Kidney glomerular epithelial cell (primary cell): ENCODE results near the gene EFR3B.
"Not testable (repeated sequence)": the region's sequence is repeated elsewhere in the genome, so short reads cannot be mapped to it uniquely, and the experiment has no call there.

ENCODE experiments used
- DNase-seq: peaks from one replicate; lab custom pipeline; 2025; lab: John Stamatoyannopoulos, UW

The EFR3B gene

GRCh38 chr2:25150993-25151392, 109.1 kb downstream of the EFR3B start:
- DNase-seq, result not testable (repeated sequence)

DNA sequence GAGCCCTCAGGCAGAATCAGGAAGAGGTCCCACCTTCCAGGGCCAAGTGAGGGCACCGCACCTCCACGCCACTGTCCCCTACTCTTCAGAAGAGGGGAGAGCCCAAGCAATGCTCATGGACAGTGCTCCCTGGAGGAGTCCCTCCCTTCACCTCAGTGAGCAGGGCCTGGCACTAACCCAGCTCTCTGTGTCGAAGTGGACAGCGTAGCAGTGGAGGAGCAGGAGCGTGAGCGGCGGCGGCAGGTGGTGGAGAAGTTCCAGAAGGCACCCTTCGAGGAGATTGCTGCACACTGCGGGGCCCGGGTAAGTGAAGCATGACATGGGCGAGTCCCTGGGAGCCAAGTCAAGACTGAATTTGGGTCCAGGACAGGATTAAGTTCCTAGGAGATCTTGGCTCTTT, 109.8 kb downstream of the EFR3B start:
- DNase-seq, result no peak

- DNase-seq, result no peak
Measured at GRCh38 chr2:25155401-25155800, 113.5 kb downstream of the EFR3B start.

GRCh38 chr2:25158096-25158852, 116.4 kb downstream of the EFR3B start:
- no peak for DNase-seq

DNA sequence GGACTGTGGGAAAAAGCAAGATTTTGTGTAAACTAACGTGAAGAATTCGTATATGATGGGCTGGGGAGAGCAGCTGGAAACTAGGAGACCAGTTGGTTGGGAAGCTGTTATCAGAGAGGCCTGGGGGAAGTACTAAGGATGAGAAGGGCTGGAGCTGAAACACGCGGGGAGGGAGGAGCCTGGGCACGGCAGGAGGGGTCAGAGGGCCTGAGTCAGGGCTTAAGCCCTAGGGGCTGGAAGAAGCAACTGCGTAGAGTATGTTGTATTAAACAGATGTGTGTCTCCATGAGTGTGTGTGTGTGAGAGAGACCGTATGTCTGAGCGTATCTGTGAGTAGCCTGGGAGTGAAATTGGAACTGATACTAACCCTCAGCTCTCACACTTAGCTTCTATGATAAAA, 118.1 kb downstream of the EFR3B start:
- DNase-seq, result no peak

GRCh38 chr2:25160376-25160775, 118.5 kb downstream of the EFR3B start:
- no peak for DNase-seq

DNA sequence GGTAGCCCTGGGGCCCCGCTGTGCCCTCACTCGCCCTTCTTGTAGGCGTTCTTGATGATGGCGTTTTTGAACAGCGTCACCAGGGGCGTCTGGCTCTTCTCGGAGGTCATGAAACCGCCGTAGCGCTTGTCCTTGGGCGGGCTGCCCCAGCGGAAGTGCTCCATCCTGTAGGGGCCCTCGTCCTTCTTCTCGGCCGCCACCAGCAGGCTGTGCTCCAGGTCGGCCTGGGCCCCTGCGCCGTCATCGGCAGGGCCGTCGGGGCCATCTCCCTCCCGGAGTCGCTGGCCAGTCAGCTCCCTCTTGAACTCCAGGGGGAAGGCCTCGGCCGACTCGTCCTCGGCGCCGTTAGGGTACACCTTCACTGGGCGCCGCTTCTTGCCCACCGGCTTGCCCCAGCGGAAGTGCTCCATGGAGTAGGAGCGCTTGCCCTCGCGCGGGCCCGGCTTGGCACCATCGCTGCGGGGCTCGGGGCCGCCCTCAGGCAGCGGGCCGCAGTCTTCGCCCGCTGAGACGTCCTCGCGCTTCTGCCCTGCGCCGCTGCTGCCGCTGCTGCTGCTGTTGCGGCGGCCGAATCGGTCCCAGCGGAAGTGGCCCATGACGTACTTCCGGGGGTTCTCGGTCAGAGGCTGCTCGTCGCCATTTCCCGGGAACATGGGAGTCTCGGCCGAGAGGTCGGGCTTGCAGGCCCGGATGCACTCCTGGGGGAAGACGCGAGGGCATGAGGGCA, 119.3 kb downstream of the EFR3B start:
- no peak for DNase-seq

- not testable (repeated sequence) for DNase-seq
Measured at GRCh38 chr2:25162061-25162460, 120.2 kb downstream of the EFR3B start.

- DNase-seq, result no peak
Measured at GRCh38 chr2:25164561-25164960, 122.7 kb downstream of the EFR3B start.

DNA sequence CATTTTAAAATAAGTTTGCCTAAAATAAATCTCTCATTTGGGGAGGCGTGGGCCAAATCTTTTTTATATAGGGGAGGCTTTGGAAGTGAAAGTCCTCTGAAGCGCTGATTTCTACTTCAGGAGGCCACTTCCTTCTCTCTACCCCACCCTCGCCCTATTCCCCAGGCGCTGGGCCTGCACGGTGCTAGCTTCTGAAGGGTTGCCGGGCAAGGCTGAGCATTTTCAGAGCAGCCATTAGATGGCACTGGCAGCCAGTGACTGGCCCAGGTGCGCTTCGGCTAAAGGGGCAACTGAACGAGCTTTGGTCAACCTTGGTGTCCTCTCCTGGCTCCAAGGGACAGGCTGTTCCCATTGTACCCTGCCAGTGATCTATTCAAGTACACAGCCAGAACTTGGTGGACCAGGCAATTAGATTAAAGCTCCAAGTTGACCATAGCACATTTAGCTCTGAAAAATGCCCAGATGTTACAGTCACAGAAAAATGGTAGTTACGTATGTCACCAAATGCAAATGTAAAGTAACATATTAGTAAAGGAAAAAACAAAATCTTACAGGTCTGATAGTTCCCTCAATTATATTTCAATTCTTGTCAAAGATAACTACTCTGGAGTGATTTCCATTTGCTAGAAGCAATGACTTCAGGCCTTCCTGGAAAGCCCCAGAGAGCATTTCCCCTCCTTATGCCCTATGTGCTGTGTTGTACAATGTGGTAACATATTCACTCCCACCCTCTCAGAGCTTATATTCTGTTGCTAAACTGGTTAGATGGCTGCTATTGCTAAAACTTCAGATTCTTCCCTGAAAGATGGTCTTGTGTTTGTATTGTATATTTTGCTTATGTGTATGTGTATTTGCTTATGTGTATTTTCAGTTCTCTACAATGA, 124.4 kb downstream of the EFR3B start:
- no peak for DNase-seq

DNA sequence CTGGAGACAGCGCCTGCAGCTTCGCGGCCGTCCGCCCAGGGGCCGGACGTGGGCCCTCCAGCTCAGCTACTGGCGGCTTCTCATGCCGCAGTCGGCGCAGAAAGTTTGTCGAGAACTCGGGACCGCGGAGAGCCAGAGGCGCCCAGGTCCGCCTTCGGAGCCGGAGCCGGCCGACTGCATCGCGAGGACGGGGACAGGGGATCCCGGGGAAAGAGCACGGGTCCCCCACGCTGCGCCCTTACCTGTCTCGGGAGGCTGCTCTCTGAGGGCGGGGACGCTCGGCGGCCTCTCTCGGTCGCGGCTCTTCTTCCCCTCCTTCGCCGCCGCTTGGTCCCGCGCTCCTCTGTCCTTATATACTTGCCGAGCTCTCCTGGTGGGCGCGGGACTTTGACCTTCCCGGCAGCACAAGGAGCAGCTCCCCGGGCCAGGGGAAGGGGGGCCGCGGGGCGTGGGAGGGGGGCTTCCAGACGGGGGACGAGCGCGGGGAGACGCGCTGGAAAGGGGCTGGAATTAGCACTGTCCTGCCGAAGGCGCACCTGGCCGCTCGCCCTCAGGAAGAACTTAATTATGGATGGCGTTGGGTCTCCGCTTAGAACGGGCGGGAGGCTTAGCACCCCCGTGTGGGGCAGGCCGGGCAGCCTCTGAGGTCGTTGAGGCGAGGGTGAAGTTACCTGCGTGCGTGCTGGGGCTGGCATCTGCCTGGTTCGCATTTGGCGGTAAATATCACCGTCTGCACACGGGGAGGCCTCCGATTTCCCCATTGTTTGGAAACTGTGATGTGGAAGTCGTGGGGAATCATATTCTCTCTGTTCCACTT, 126.6 kb downstream of the EFR3B start, which contains the start of gene POMC:
POMC (minus strand) TSS at position 325 of the 817 bp plus-strand sequence. CDS start 3,808 bp downstream, outside the sequence.
- DNase-seq, result no peak

DNA sequence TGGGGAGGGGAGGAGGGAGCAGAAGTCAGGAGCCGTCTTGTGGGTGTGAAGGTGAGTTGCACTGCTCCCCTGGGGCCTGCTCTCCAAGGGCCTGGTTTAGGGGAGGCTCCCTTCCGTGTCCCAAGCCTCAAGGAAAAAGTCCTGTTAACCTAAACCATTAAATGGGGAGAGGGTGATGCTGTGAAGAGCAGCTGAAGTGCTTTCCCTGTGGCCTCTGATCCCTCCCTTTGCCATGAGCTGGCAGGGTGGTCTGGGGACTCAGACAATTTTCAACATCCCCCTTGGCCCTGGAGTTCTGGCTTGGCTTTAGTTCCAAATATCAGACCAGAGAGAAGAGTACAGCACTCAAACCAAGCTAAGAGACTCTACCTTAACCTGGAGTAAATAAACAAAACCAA, 127.2 kb downstream of the EFR3B start:
- DNase-seq, result no peak

- no peak for DNase-seq
Measured at GRCh38 chr2:25170888-25171287, 129.0 kb downstream of the EFR3B start.

DNA sequence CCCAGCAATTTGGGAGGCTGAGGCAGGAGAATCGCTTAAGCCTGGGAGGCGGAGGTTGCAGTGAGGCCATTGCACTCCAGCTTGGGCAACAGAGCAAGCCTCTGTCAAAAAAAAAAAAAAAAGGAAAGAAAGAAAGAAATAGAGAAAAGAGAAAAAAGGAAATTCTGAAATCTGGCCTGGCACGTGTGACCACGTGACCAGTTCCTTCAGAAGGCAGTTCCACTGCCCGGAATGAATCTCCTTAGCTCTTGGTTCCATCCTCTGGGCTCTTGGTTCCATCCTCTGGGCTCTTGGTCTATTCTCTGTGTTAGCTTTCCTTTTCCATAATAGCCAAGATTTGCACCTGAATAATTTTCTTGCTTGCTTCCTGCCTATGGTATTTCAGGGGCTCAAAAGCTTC, 131.8 kb downstream of the EFR3B start:
- DNase-seq, result no peak

- DNase-seq, result no peak
Measured at GRCh38 chr2:25174192-25174861, 132.5 kb downstream of the EFR3B start.

- no peak for DNase-seq
Measured at GRCh38 chr2:25176138-25176537, 134.3 kb downstream of the EFR3B start.

- DNase-seq, result no peak
Measured at GRCh38 chr2:25176541-25177181, 134.8 kb downstream of the EFR3B start.

- DNase-seq, result no peak
Measured at GRCh38 chr2:25177211-25177611, 135.3 kb downstream of the EFR3B start.

- no peak for DNase-seq
Measured at GRCh38 chr2:25178976-25179375, 137.1 kb downstream of the EFR3B start.

- DNase-seq, result no peak
Measured at GRCh38 chr2:25184254-25184653, 142.4 kb downstream of the EFR3B start.
